DMS 273 (cell line): ENCODE data around the gene IL18BP.

Experiments used
- DNase-seq: peaks from one replicate; lab custom pipeline; 2025; ENCODE audit not compliant: unreplicated experiment; lab: John Stamatoyannopoulos, UW

Gene IL18BP

DNA sequence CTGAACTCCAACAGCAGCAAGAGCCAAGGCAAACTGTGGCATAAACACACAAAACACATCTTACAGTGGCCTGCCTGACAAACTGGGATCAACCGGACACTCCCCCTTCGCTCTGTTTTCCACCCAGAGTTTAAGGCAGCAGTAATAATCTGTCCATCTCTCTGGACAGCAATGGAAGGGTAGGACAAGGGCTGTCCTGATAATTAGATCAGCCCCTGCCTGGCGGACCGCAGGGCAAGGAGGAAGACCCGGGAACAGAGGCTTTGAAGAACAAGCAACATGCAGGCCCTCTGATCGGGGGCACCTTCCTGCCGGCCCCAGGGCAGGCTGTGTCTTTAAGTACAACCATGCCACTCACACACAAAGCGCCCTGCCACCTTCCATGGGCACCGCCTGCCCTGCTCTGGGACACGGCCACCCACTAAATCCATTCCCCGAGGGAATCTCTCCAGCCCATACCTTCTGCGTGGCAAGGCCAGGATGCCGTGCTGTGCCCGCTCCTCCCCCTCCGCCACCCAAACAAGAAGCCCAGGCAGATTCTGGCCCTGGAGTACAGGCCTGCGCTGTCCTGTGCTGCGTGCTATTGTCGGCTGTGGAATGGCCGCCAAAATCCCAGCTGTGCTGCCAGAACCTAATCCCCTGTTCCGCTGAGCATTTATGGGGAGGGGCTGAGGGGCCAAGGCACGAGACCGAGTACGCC is 42.8 kb downstream of the IL18BP start:
- peak; percentile 79 for DNase-seq

DNA sequence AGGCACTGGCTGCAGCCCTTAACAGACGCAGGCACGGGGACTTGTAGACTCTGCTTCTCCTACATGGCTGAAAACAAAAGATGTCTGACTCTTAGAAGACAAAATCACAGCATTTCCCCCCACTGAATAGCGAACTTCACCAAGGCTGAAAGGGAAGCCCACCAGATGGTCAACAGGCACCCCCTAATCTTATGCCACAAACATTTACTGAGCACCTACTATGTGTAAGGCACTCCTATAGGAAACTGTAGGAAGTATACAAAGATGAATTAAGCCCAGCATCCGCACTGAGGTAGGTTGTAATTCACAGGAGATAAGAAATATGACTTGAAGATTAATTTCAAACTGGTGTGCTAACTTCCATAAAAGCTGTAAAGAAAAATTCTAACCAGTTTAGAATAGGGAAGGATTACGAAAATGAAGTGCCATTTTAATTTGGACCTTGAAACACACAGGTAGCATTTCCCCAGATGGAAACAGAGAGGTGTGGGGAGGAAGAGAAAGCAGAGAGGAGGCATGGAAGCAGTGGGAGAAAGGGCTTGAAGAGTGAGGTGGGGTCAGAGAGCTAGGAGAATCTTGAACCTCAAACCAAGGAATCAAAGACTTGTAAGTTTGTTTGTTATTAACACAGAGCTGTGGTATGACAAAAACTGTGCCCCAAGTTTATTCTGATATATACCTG is 43.5 kb downstream of the IL18BP start:
- no peak for DNase-seq

DNA sequence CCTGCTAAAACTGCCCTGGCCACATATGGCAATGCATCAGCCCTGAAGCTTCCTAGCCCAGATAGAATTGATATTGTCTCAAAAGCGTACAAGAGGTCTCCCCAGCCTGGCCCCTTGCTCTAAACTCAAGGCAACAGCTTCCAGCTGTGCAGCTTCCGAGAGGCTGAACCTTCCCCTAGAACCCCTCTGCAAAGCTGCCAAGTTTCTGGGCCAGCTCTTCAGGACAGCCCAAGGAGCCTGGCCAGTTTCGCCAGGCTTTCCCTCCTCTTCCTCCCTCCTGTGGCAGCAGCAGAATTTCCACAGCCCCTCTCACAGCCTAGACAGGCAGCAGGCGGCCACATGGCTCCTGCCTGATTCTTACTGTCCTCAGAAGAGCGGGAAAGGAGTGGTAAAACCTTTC is 47.1 kb downstream of the IL18BP start:
- no peak for DNase-seq

DNA sequence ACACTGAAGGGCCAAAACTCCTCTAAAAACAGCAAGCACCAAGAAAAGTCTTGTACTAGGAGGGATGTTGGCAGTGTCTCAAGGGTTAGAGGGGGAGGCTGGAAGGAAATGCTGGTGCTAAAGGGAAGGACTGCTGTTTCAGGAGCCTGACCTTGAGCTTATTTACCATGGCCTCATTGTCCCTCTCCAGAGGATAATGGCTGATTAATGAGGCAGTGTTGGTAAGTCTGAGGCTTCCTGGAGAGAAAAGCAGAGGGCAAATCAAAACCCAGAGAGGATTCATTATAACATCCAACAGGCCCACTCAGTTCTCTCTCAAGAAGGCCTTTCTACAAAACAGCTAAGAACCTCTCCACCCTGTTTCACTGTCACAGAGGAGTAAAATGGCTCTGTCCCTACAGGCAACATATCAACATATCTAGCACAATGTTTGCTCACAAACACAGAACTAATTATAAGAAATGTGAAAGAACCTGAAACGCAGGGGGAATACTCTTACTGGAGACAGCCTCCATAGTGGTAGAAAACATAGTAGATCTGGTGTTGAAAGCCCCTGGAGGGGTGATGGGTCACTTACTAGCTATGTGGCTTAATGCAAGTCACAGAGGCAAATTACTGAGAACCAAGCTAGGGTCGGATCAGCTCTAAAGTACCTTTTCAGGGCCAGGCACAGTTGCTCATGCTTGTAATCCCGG is 50.2 kb downstream of the IL18BP start:
- no peak for DNase-seq
